K562 (cell line): ENCODE data around the gene LMX1B. TPM values are rescaled to one million over a fixed set of nuclear protein-coding genes. Genes with fewer than 3 reads are reported as not detected.

Experiments
- ATAC-seq: fragments of 200-7000 bp; cut with Tn5 transposase; 3 replicates; pipeline ENCODE4 v1.9.1; 2020; ENCODE audit warnings: moderate library complexity
- BruUV-seq: library from RNA; stranded (reverse); fragments of 400-500 nt; replicated peaks from 2 replicates; lab custom pipeline; 2021; lab: Mats Ljungman, UMichigan
- CTCF ChIA-PET: fragments of 300-600 bp; formaldehyde crosslinking; extraction: SDS; loops from one replicate; lab custom pipeline; 2021; ENCODE audit warnings: low intra/inter-chr PET ratio; lab: Yijun Ruan, JAX
- POLR2A ChIA-PET: fragments of 300-600, 350-650 bp; sonication (Branson Sonifier 250); formaldehyde crosslinking; extraction: SDS; loops from one replicate; lab custom pipeline; 2021; ENCODE audit warnings: antibody characterized with exemption, inconsistent platforms; lab: Yijun Ruan, JAX
- DNase-seq, 4 experiments: peaks; one replicate each; pipeline versions ENCODE4 v3.0.0 to v3.0.0-alpha.2; 2011 to 2018; ENCODE audit warnings: low spot score in 3 of 4, mixed read lengths in 3 of 4; ENCODE audit errors: extremely low read depth in 1 of 4
- FAIRE-seq: peaks from 2 replicates; lab custom pipeline; 2011; peaks lifted over from hg19 to GRCh38; lab: Jason Lieb, UNC
- H2AFZ ChIP-seq: 2 replicates; pipeline ENCODE4 v1.6.0; 2011; ENCODE audit warnings: low read depth, low read length, control low read depth, inconsistent platforms
- H3K27ac ChIP-seq: fragments of 200-600 bp; 3 replicates; pipeline ENCODE4 v1.8.0; 2011; ENCODE audit warnings: low read depth, mild to moderate bottlenecking, control low read depth, inconsistent platforms, low read length, moderate library complexity, mixed read lengths; ENCODE audit errors: extremely low read depth
- H3K27me3 ChIP-seq, 2 experiments: fragments of 300-600 bp in 1 of 2; 2 replicates in 1 of 2; 3 replicates in 1 of 2; pipeline versions ENCODE4 v1.6.0 to v1.8.0; 2011; ENCODE audit warnings: inconsistent platforms in 2 of 2, low read length in 2 of 2, mild to moderate bottlenecking in 1 of 2, mixed read lengths in 1 of 2, moderate library complexity in 1 of 2; ENCODE audit not compliant: control insufficient read depth in 2 of 2, insufficient read depth in 2 of 2
- H3K36me3 ChIP-seq: fragments of 300-600 bp; 3 replicates; pipeline ENCODE4 v1.8.0; 2011; ENCODE audit warnings: mild to moderate bottlenecking, low read length, inconsistent platforms; ENCODE audit not compliant: control insufficient read depth, insufficient read depth
- H3K4me1 ChIP-seq, 2 experiments: fragments of 200-600 bp in 1 of 2; replicated peaks in 1 of 2; 2 replicates in 1 of 2; 3 replicates in 1 of 2; pipeline versions ENCODE4 v1.5.1 to v1.8.0; 2011; ENCODE audit warnings: inconsistent platforms in 2 of 2, low read length in 2 of 2, mild to moderate bottlenecking in 1 of 2, mixed read lengths in 1 of 2, moderate library complexity in 1 of 2; ENCODE audit not compliant: control insufficient read depth in 2 of 2, insufficient read depth in 2 of 2
- H3K4me2 ChIP-seq: 2 replicates; pipeline ENCODE4 v1.6.1; 2011; ENCODE audit warnings: low read length, control low read depth, inconsistent platforms, mixed read lengths; ENCODE audit not compliant: insufficient read depth
- H3K4me3 ChIP-seq: fragments of 200-600 bp; sonication (generic), shearing (Covaris generic); 2 replicates; pipeline ENCODE4 v1.5.1; 2016; ENCODE audit warnings: control low read depth, inconsistent platforms
- H3K79me2 ChIP-seq: fragments of 200-600 bp; 3 replicates; pipeline ENCODE4 v1.8.0; 2011; ENCODE audit warnings: low read length, inconsistent platforms; ENCODE audit not compliant: control insufficient read depth, insufficient read depth
- H3K9ac ChIP-seq, 2 experiments: 2 replicates each; pipeline versions ENCODE4 v1.6.0 to v1.6.1; 2011; ENCODE audit warnings: low read depth in 2 of 2, low read length in 2 of 2, control low read depth in 1 of 2, inconsistent platforms in 1 of 2, mild to moderate bottlenecking in 1 of 2, mixed read lengths in 1 of 2; ENCODE audit not compliant: insufficient read depth in 1 of 2
- H3K9me1 ChIP-seq: one replicate; pipeline ENCODE4 v1.6.0; 2011; ENCODE audit warnings: inconsistent platforms, mild to moderate bottlenecking, low read length, moderate library complexity; ENCODE audit not compliant: control insufficient read depth, insufficient read depth
- H3K9me3 ChIP-seq: replicated peaks from 2 replicates; pipeline ENCODE4 v1.5.1; 2011; ENCODE audit warnings: low read depth, low read length, inconsistent platforms; ENCODE audit not compliant: control insufficient read depth, insufficient read depth
- H4K20me1 ChIP-seq: replicated peaks from 2 replicates; pipeline ENCODE4 v1.6.1; 2011; ENCODE audit warnings: low read length, inconsistent platforms, mixed read lengths; ENCODE audit not compliant: control insufficient read depth, insufficient read depth
- ASH1L ChIP-seq: fragments of 450-650 bp; IDR thresholded peaks from 2 replicates; pipeline ENCODE4 v1.6.1; 2018; ENCODE audit warnings: borderline replicate concordance, mild to moderate bottlenecking, low read depth; ENCODE audit not compliant: partially characterized antibody
- BCL6 ChIP-seq: fragments of 250-450 bp; sonication (Bioruptor Pico); IDR thresholded peaks from 2 replicates; pipeline ENCODE4 v1.4.0; 2020
- BRF1 ChIP-seq: IDR thresholded peaks from 3 replicates; pipeline ENCODE4 v1.6.1; 2011; ENCODE audit warnings: borderline replicate concordance, mild to moderate bottlenecking; ENCODE audit not compliant: insufficient read length; ENCODE audit errors: extremely low read depth
- GATA2 ChIP-seq: sonication (generic); formaldehyde crosslinking; IDR thresholded peaks from 2 replicates; pipeline ENCODE4 v1.4.0; 2020; ENCODE audit warnings: mild to moderate bottlenecking, missing genetic modification reagents
- KLF6 ChIP-seq: fragments of 250-450 bp; sonication (Bioruptor Pico); IDR thresholded peaks from 2 replicates; pipeline ENCODE4 v1.4.0; 2020; ENCODE audit warnings: mild to moderate bottlenecking, moderate library complexity, borderline replicate concordance
- MTA3 ChIP-seq: fragments of 450-650 bp; formaldehyde crosslinking; IDR thresholded peaks from 2 replicates; pipeline ENCODE4 v1.6.1; 2017; ENCODE audit warnings: mild to moderate bottlenecking, borderline replicate concordance
- MYC ChIP-seq, 2 experiments: fragments of 250-450 bp in 1 of 2; sonication (Bioruptor Pico) in 1 of 2; IDR thresholded peaks; 2 replicates each; pipeline versions ENCODE4 v1.5.1 to v1.6.1; 2012 to 2021; ENCODE audit warnings: low read depth in 2 of 2, borderline replicate concordance in 1 of 2, improper control_type of control experiment in 1 of 2, low read length in 1 of 2, mild to moderate bottlenecking in 1 of 2, moderate library complexity in 1 of 2
- POLR3A ChIP-seq: IDR thresholded peaks from 2 replicates; pipeline ENCODE4 v1.6.1; 2011; ENCODE audit warnings: borderline replicate concordance, mild to moderate bottlenecking, moderate library complexity; ENCODE audit not compliant: insufficient read length, insufficient read depth; ENCODE audit errors: extremely low read depth
- SIN3B ChIP-seq: fragments of 450-650 bp; IDR thresholded peaks from 2 replicates; pipeline ENCODE4 v1.6.1; 2017; ENCODE audit warnings: low read depth, mild to moderate bottlenecking, moderate library complexity
- SMAD4 ChIP-seq: fragments of 250-450 bp; sonication (Bioruptor Pico); conservative IDR thresholded peaks from 2 replicates; pipeline ENCODE4 v1.8.0; 2021; ENCODE audit warnings: inconsistent platforms, mild to moderate bottlenecking, moderate library complexity
- TAF1 ChIP-seq: IDR thresholded peaks from 2 replicates; pipeline ENCODE4 v1.6.1; 2011; ENCODE audit warnings: mild to moderate bottlenecking, low read length, moderate library complexity; ENCODE audit not compliant: insufficient read depth, control insufficient read depth, severe bottlenecking; ENCODE audit errors: extremely low read depth
- TCF3 ChIP-seq: sonication (generic); formaldehyde crosslinking; IDR thresholded peaks from 2 replicates; pipeline ENCODE4 v1.4.0; 2020; ENCODE audit warnings: mild to moderate bottlenecking, missing genetic modification reagents
- TOE1 ChIP-seq, 2 experiments: fragments of 450-650 bp in 1 of 2; sonication (generic) in 1 of 2; formaldehyde crosslinking in 1 of 2; IDR thresholded peaks; 2 replicates each; pipeline versions ENCODE4 v1.7.1 to v1.8.0; 2016 to 2022; ENCODE audit warnings: borderline replicate concordance in 2 of 2, mild to moderate bottlenecking in 2 of 2, antibody characterized with exemption in 1 of 2, inconsistent platforms in 1 of 2, low read depth in 1 of 2, missing genetic modification reagents in 1 of 2, moderate library complexity in 1 of 2
- U2AF2 ChIP-seq: fragments of 200-400 bp; formaldehyde crosslinking; optimal IDR thresholded peaks from 2 replicates; pipeline ENCODE3; 2017; ENCODE audit warnings: low read depth, mild to moderate bottlenecking, low read length
- ZKSCAN3 ChIP-seq: fragments of 250-450 bp; sonication (Bioruptor Pico); IDR thresholded peaks from 2 replicates; pipeline ENCODE4 v1.4.0; 2020
- ZNF584 ChIP-seq: fragments of 200-800 bp; sonication (Bioruptor generic); IDR thresholded peaks from 2 replicates; pipeline ENCODE4 v1.6.1; 2016; ENCODE audit warnings: low read depth, mild to moderate bottlenecking, missing genetic modification characterization, missing compliant biosample characterization
- WGBS: fragments of 100-300 bp; shearing (Covaris generic); methylation state at CpG from one replicate; pipeline ENCODE4 v1.1.6; 2016; ENCODE audit warnings: low coverage, mixed read lengths; ENCODE audit not compliant: insufficient coverage; ENCODE audit errors: missing lambda C conversion rate; 5-methylcytosine and 5-hydroxymethylcytosine counted together
- in situ Hi-C: fragments of 300-500 bp; cut with MboI; formaldehyde crosslinking; loops from 4 replicates; pipeline ENCODE4 v1.15.0; 2018; ENCODE audit warnings: inconsistent platforms, mixed read lengths
- intact Hi-C: fragments of 100-400 bp; cut with micrococcal nuclease; formaldehyde crosslinking; loops from 2 replicates; pipeline ENCODE4 v1.14.2; 2022
- polyA plus RNA-seq, 8 experiments: library from polyadenylated mRNA; depleted of rRNA in 4 of 8; stranded (reverse) in 5 of 8; unstranded in 3 of 8; fragments of >200 nt; fragmentation: Nextera tagmentation in 2 of 8; fragmentation: Illumina TruSeq in 1 of 8; extraction: Ambion mirVana in 2 of 8; extraction: Trizol in 1 of 8; gene quantifications; 2 replicates each; pipeline versions ENCODE4 v1.2.1 to v1.2.3, GENCODE V29; 2011 to 2014; ENCODE audit warnings: inconsistent platforms in 1 of 8, missing spikeins in 1 of 8
- total RNA-seq, 7 experiments: library from RNA; depleted of rRNA in 6 of 7; stranded (reverse); fragments of >200 nt in 6 of 7; fragmentation: Illumina TruSeq in 2 of 7; extraction: Trizol in 2 of 7; gene quantifications; 2 replicates each; pipeline versions ENCODE4 v1.2.1 to v1.2.3, GENCODE V29; 2011 to 2021; ENCODE audit warnings: low replicate concordance in 1 of 7
- TF ChIP-seq, protein P1 (sequence below): sonication (generic); formaldehyde crosslinking; IDR thresholded peaks from 2 replicates; pipeline ENCODE4 v1.8.0; 2022; ENCODE audit warnings: missing genetic modification reagents, mild to moderate bottlenecking, borderline replicate concordance
- TF ChIP-seq, protein P2 (sequence below): sonication (generic); formaldehyde crosslinking; IDR thresholded peaks from 2 replicates; pipeline ENCODE4 v1.5.0; 2020; ENCODE audit warnings: missing genetic modification reagents
- TF ChIP-seq, protein P3 (sequence below): sonication (generic); formaldehyde crosslinking; IDR thresholded peaks from 2 replicates; pipeline ENCODE4 v1.9.0; 2022; ENCODE audit warnings: mild to moderate bottlenecking, missing genetic modification reagents

LMX1B gene
- total and polyA plus RNA-seq, 9 of the 15 experiments (the other 6 are each of a cell fraction or from before 2014, with no cell fraction given) = not detected

DNA sequence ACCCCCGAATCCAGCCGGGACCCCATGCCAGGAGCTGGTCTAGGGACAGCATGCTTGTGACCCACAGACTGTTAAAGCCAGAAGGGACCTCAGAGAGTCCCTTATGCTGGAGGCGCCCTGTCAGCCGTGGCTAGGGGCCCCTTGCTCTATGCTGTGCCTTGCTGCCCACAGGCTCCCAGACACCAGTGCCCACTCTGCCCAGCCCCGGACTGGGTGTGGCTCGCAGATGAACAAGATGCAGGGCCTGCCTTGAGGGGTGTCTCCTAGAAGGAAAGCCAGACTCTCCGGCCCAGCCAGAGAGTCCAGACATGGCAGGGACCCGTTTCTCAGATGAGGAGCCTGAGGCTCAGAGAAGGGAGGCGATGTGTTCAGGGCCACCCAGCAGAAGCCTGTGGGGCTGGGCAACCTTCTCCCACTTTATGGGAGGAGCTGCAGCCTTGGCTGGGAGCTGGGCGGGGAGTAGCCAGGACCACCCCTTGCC is 85.7 kb downstream of the LMX1B start (continued):
- no peak for TF ChIP-seq BRF1
- no peak for TF ChIP-seq POLR3A
- TF ChIP-seq SIN3B = no peak
- TF ChIP-seq SMAD4 (CRISPR knock-in tag) = no peak
- TF ChIP-seq, all 486 proteins: peak for 0

DNA sequence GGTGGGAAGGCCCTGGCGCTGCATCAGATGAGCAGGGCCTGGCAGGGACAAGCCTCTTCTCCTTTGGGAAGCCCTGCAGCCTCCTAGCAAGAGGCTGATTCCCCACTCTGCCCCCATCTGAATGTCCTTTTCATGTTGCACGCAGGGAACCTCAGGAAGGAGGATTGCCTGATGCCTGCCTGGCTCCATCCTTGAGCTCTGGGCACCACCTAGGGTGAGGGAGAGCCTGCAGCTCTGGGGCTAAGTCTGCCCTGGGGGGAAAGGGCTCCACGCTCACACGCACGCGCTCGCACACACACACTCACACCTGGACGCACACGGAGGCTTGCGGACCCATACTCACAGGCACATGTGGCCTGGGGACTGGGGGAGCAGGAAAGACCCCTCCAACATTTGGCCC is 86.6 kb downstream of the LMX1B start:
- CTCF ChIA-PET = no interaction called here
- H3K9me3 ChIP-seq = no peaks in the 10 kb centered on the region
- H3K4me1 ChIP-seq = peaks cover 12 to 21% of the 10 kb centered on the region in 2 experiments; a peak in 4 of 5 replicates
- H3K9ac ChIP-seq = no peak overlapping the region
- intact Hi-C loops (no loop called here), in situ Hi-C loops (no loop called here)
- TF ChIP-seq TOE1 (IDR thresholded peaks at IDR 0.05; ENCODE audit: borderline replicate concordance) (no peak), TOE1 (CRISPR knock-in tag; IDR thresholded peaks at IDR 0.05; ENCODE audit: borderline replicate concordance, low read depth) (no peak), MTA3 (no peak), U2AF2 (no peak), ZNF584 (CRISPR knock-in tag) (no peak), ASH1L (no peak), GATA2 (no peak), KLF6 (CRISPR knock-in tag) (no peak), TCF3 (CRISPR knock-in tag) (no peak), ZKSCAN3 (CRISPR knock-in tag) (no peak), BCL6 (no peak), TAF1 (no peak), MYC (IDR thresholded peaks at IDR 0.05; ENCODE audit: low read depth, low read length) (no peak), MYC (CRISPR knock-in tag; IDR thresholded peaks at IDR 0.05; ENCODE audit: borderline replicate concordance, low read depth) (no peak)
- TF ChIP-seq, protein P1, sequence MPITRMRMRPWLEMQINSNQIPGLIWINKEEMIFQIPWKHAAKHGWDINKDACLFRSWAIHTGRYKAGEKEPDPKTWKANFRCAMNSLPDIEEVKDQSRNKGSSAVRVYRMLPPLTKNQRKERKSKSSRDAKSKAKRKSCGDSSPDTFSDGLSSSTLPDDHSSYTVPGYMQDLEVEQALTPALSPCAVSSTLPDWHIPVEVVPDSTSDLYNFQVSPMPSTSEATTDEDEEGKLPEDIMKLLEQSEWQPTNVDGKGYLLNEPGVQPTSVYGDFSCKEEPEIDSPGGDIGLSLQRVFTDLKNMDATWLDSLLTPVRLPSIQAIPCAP (CRISPR knock-in tag) = no peak
- TF ChIP-seq, protein P2, sequence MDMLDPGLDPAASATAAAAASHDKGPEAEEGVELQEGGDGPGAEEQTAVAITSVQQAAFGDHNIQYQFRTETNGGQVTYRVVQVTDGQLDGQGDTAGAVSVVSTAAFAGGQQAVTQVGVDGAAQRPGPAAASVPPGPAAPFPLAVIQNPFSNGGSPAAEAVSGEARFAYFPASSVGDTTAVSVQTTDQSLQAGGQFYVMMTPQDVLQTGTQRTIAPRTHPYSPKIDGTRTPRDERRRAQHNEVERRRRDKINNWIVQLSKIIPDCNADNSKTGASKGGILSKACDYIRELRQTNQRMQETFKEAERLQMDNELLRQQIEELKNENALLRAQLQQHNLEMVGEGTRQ (CRISPR knock-in tag) = no peak
- TF ChIP-seq, protein P3, sequence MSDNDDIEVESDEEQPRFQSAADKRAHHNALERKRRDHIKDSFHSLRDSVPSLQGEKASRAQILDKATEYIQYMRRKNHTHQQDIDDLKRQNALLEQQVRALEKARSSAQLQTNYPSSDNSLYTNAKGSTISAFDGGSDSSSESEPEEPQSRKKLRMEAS (CRISPR knock-in tag) = no peak
- FAIRE-seq (no peak), DNase-seq (no peak), ATAC-seq (no peak)
- peaks cover 0 to 38% of the 10 kb centered on the region in 2 experiments; a peak in 2 of 5 replicates for H3K27me3 ChIP-seq
- WGBS = 0% methylated on average over 2 of the region's 10 CpGs
- no peak overlapping the region for H3K27ac ChIP-seq
- H3K36me3 ChIP-seq = no peaks in the 10 kb centered on the region
- H2AFZ ChIP-seq = no peak overlapping the region
- POLR2A ChIA-PET = interaction anchor here (1.3 kb wide), 1 partner anchor 10 kb away, joined by 3 read pairs; no protein-coding TSS in a partner anchor
- H3K4me3 ChIP-seq = no peak overlapping the region
- H3K4me2 ChIP-seq = no peak overlapping the region
- no peaks in the 10 kb centered on the region for H3K9me1 ChIP-seq
- peaks cover 40% of the 10 kb centered on the region for H4K20me1 ChIP-seq
- H3K79me2 ChIP-seq = no peaks in the 10 kb centered on the region
- BruUV-seq = no TSS peak
